Activated T-cell treated with anti-CD3 and anti-CD28 coated beads for 4 hours (primary cell): Measurements from ENCODE around the gene RGP1.

Experiments used
- DNase-seq: peaks from one replicate; pipeline ENCODE4 v3.0.0-alpha.2; 2020

The RGP1 gene

GRCh38 chr9:35778496-35778895, 29.4 kb downstream of the RGP1 start:
- no peak for DNase-seq

DNA sequence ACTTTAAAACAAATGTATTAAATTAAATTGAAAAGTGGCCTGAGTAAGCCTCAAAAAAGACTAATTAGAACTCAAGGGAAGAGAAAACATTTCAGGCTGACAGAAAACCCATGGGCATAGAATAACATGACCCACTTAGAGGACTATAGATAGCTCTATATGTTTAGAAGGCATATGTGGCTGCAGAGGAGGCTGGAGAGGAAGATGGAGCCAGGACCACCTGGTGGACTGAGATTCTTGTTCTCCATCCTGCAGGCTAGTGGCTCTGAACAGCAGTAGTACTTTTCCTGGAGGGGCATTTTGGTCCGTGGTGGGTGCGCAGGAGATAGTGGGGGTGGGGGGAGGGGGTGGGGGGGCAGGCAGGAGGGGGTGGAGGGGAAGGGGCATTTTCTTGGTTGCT, 32.0 kb downstream of the RGP1 start:
- no peak for DNase-seq

GRCh38 chr9:35783418-35783817, 34.3 kb downstream of the RGP1 start:
- no peak for DNase-seq

DNA sequence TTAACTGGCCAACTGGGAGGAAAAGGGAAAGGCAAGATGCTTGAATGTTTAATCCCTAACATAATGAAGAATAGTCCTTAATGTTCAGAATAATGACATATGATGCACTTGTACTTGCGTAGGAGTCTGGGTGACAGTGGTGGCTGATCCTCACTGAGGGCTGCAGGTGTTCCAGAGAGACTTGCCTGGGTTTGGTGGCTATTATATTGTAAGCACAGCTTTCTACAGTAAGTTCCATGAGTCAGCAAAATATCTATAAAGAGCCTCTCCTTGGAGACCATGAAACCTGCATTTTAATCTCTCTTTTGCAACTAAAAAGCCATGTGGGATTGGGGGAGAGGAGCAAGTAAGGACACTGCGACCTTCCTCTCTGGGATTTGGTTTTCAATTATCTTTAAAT, 40.5 kb downstream of the RGP1 start:
- no peak for DNase-seq

DNA sequence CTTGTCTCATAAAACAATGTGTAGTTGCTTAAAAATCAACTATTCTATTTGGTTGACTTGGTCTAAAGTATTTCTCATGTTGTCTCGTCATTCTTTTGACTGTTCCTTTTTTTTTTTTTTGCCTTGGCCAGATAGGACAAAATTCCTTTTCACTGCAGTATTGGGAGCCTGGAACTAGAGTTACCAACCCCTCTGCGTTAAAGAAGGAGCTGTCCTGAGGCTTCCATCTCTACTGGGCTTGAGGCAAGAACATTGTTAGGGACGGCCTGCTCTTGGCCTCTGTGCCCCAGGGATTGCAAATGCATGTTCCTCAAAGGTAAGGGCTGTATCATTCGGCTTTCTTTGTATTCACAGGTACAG, 40.9 kb downstream of the RGP1 start:
- DNase-seq = no peak

DNA sequence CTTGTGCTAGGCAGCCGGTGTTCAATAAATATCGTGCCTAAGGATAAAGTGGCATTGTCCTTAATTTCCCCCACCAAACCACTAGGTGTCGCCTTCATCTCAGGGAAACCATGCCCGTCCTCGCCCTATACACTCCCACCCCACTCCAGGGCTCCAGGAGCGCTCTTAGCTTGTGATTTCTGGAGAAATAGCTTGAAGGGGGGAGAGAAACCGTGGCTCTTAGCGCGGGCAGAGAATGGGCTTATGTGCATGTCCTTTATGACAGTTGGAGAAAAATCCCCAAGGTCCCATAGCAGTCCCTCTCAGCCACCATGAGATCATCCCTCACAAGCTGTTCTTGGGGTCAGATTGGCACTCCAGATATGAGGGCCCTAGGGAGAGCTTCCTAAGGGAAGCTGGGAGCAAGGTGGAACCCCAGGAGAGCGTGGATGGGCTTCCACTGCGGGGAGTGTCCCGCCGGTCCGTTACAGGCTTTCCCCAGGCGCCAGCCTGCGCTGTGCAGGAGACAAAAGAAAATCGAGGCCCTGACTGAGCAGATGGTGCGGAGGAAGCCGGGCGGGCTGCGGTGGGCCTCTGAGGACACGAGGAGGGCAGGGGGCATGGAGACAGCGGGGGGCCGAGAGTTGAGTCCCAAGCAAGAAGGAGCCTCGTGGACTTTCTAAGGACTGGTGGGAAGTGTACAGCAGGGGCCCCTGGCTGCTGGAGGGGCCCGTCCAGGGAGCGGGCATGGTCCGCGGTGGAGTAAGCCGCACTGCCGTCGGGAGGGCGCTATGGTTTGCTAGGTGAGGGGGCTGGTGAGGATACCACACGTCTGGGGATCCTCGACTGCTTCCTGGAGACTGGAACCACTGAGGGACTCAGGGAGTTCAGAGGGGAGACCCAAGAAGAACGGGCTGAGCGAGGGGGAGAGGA, 41.6 kb downstream of the RGP1 start:
- DNase-seq = peak; percentile 45

DNA sequence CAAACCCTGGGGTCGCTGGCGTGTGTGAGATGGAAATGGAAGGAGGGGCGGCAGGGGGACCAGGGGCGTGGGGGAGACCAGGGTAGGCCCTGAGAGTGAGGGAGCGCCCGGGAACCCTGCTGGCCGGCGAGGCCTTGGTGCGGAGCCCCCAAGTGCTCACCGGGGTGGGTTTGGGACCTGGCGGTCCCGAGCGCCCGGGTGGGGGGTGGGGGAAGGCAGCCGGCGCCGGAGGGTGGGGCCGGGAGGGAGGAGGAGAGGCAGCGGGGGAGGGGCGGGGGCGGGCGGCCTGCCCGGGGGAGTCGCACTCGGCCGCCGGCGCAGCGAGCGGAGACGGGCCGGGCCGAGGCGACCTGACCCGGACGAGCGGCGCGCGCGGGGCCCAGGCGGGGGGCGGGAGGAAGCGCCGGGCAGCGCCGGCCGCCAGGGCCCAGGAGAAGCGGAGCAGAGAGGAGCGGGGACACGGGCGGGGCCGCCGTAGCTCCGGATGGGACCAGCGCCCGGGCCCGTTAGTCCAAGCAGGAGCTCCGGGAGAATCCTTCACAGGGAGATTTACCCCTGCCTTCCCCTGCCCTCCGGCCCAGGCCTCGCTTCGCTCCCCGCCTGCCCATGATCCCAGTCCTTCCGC, 42.3 kb downstream of the RGP1 start, which contains the start of gene NPR2:
TSS of gene NPR2 (plus strand) at position 295 of the 625 bp plus-strand sequence. CDS start 818 bp downstream, outside the sequence.
- DNase-seq = no peak

- no peak for DNase-seq
Measured at GRCh38 chr9:35792024-35792813, 43.1 kb downstream of the RGP1 start.

DNA sequence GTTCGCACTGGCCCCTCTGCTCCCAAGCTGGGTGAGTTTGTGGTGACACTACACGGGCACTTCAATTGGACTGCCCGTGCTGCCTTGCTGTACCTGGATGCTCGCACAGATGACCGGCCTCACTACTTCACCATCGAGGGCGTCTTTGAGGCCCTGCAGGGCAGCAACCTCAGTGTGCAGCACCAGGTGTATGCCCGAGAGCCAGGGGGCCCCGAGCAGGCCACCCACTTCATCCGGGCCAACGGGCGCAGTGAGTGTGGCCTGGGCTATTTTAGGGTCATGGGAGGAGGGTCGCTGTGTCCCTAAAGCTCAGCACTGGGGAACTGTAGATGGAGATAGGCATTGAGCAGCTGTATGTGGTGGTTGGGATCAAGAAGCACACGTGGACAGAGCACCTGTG, 43.7 kb downstream of the RGP1 start:
- DNase-seq = no peak

- no peak for DNase-seq
Measured at GRCh38 chr9:35793461-35793860, 44.4 kb downstream of the RGP1 start.

DNA sequence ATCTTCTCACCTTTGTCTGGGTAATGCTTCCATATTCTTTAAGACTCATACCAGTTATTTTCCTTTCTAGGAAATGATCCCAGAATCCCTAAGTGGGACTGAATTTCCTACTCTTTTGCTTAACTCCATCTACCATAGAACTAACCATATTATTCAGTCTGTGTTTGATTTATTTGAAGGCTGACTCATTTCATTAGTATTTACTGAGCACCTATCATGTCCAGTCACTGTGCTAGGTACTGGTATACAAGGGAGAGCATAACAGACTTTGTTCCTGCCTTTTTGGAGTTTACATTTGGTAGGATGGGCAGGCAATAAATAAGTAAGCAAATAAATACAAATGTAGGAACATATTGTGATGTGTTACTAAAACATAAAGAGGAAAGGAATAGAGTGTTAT, 46.6 kb downstream of the RGP1 start:
- DNase-seq = no peak

- DNase-seq = no peak
Measured at GRCh38 chr9:35797311-35798109, 48.4 kb downstream of the RGP1 start.

DNA sequence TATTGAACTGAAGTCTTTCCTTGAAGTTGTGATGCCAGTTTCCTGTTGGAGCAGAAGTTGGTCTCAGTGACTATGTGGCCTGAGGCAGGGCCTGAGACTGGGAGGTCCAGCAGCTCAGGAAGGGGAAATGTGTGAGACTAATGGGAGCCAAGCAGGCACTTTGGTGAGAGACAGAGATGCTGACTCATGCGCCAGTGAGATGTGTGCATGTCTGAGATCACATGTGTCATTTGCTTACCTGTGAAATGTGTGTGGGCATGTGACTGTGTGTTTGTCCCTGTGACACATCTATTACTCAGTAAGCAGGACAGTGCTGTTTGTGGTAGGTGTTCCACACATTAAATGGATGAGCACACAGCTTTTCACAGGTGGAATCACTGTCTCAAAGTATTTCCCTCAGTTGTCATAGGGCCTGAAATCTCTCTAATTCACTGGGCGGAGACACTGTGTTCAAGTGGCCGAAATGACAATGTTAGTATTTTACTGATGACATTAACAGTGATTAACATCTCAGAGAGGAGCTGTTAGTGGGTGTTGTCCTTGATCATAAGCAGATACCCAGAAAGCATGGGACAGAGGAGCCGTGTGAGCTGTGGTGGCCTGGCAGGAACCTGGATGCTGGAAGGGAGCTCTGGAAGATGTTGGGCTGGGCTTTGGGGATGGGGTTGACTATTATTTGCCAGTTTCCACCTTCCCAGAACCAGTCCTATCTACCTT, 49.7 kb downstream of the RGP1 start:
- no peak for DNase-seq

GRCh38 chr9:35800530-35800929, 51.4 kb downstream of the RGP1 start:
- DNase-seq = no peak

DNA sequence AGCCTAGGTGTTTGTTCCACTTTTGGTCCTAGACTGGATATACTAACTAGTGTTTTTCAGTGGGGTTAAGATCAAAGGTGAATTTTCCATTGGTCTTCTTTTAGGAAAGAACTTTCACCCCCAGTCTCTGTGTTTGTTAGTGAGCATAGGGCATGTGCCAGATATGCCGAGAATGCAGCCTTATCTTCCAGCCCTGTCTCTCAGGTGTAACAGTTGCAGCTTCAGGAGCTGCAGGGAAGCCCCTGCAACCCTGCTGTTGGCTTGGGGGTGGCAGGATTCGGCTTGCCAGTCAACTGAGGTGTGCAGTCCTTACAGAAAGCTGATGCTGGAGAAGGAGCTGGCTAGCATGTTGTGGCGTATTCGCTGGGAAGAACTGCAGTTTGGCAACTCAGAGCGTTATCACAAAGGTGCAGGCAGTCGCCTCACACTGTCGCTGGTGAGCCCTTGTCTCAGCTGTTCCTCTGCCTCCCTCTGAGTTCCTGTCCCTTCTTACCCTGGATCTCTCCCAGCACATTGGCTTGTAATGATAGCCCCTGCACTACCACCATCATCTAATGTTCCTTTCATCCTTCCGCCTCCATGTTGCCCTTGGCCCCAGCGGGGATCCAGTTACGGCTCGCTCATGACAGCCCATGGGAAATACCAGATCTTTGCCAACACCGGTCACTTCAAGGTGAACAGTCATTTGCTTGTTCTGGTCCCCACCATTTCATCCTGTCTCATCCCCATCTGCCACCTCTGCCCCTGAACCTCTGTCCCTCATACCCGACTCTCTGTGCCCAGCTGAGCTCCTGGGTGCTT, 52.4 kb downstream of the RGP1 start:
- no peak for DNase-seq

DNA sequence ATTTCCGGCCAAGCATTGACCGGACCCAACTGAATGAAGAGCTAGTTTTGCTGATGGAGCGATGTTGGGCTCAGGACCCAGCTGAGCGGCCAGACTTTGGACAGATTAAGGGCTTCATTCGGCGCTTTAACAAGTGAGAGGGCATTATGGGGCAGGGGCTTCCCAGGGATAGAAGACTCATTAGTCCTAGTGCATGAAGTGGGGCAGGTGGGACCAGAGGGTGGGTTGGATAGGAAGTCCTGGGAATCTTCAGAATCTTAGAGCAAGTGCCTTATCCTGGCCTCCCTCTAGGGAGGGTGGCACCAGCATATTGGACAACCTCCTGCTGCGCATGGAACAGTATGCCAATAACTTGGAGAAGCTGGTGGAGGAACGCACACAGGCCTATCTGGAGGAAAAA, 57.0 kb downstream of the RGP1 start:
- no peak for DNase-seq
